ENCODE measurements around the gene SEC11C.
"Not testable (repeated sequence)": the region's sequence is repeated elsewhere in the genome, so short reads cannot be mapped to it uniquely, and the experiment has no call there.

Gene SEC11C
- 24.5 to 144 (median 31.3) reads per million in 3 experiments for total RNA-seq

- DNase-seq, result peak; percentile 97
These were observed at the start of gene SEC11C for GRCh38 chr18:59139615-59140301. Gene SEC11C (plus strand): TSS chr18:59139884. CDS start chr18:59139949, 65 bp downstream.

- no peak for DNase-seq
These were observed 48.6 kb upstream of the SEC11C start for GRCh38 chr18:59090966-59091603.

- DNase-seq, result no peak
These were observed 46.0 kb upstream of the SEC11C start for GRCh38 chr18:59093668-59094067.

- no peak for DNase-seq
These were observed 45.1 kb upstream of the SEC11C start for GRCh38 chr18:59094569-59094968.

- DNase-seq, result no peak
These were observed 43.4 kb upstream of the SEC11C start for GRCh38 chr18:59096098-59096789.

GRCh38 chr18:59101830-59102414 lies 37.8 kb upstream of the SEC11C start:
- DNase-seq, result no peak

- no peak for DNase-seq
These were observed 30.3 kb upstream of the SEC11C start for GRCh38 chr18:59109375-59109774.

GRCh38 chr18:59114160-59114559 lies 25.5 kb upstream of the SEC11C start:
- DNase-seq, result no peak

- no peak for DNase-seq
These were observed 15.9 kb upstream of the SEC11C start for GRCh38 chr18:59123588-59124369.

- DNase-seq, result no peak
These were observed 15.3 kb upstream of the SEC11C start for GRCh38 chr18:59124370-59124704.

GRCh38 chr18:59127047-59127446 lies 12.6 kb upstream of the SEC11C start:
- no peak for DNase-seq

GRCh38 chr18:59129951-59130703 lies 9.6 kb upstream of the SEC11C start:
- no peak for DNase-seq

- DNase-seq, result no peak
These were observed 6.7 kb upstream of the SEC11C start for GRCh38 chr18:59132810-59133465.

- peak; percentile 94 for DNase-seq
These were observed 431 bp upstream of the SEC11C start for GRCh38 chr18:59139291-59139614.

- no peak for DNase-seq
These were observed 710 bp downstream of the SEC11C start for GRCh38 chr18:59140302-59140885.

GRCh38 chr18:59141294-59142068 lies 1.8 kb downstream of the SEC11C start:
- DNase-seq, result no peak

- no peak for DNase-seq
These were observed 2.6 kb downstream of the SEC11C start for GRCh38 chr18:59142274-59142673.

GRCh38 chr18:59142800-59143416 lies 3.2 kb downstream of the SEC11C start:
- DNase-seq, result not testable (repeated sequence)

- no peak for DNase-seq
These were observed 3.8 kb downstream of the SEC11C start for GRCh38 chr18:59143441-59143840.

GRCh38 chr18:59144483-59144882 lies 4.8 kb downstream of the SEC11C start:
- DNase-seq, result no peak
